Inflammatory macrophage (primary cell): Measurements from ENCODE around the gene GIN1.
"Not testable (repeated sequence)": the region's sequence is repeated elsewhere in the genome, so short reads cannot be mapped to it uniquely, and the experiment has no call there.

Experiments used
- DNase-seq, 2 donors: peaks; one replicate each; pipeline ENCODE4 v3.0.0-alpha.2; 2020 to 2022
- total RNA-seq, 18 experiments: gene quantifications; one replicate each; lab custom pipeline; 2026; ENCODE audit warnings: mixed read lengths in 6 of 18, inconsistent platforms in 2 of 18; lab: John Stamatoyannopoulos, UW

GIN1 gene
- total RNA-seq = 4.1 to 12.4 (median 8.7) reads per million in 18 experiments

DNA sequence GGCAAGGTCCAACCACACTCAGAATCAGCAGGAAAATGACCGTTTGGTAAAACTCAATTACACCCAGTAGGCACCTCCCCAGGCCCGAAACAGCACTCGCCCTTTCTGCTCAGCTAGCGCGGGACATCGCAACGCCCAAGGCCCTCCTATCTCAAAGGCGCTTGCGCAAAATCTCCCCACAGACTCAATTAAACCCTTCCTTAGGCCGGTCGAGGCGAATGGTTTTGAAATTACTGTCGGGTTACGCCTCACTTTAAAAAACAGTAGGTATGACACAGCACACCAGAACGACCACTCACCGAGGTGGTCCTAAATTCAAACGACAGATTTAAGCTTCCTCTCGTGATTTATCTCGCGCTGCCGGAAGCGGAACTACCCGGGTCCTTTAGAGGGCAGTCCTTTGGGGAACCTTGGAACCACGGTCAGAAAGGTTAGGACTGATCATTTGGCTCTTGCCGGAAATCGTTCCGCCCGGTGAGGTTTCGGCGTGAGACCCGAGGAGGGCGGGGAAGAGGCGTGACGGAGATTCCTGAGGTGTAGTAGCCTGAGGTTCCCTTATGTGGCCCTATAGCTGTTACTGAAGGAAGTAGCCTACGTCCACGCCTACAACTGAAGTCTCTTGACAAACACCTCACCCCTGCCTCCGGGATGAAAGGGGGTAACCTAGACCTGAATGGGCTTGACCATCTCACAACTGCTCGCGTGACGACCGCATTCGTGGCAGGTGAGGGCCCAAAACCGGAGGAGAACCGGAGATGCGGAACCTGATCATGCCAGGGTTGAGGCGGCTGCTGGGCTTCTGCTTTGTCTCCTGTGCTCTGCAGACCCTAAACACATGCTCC lies at the start of gene GIN1, which contains the start of gene PPIP5K2:
Gene GIN1, minus strand, starts transcription at position 374 of the 842 bp plus-strand sequence. CDS start 11,431 bp downstream, outside the sequence.
Gene PPIP5K2, plus strand, starts transcription at position 537 of the 842 bp plus-strand sequence. CDS start 9,289 bp downstream, outside the sequence.
- DNase-seq = peak; percentile 99

DNA sequence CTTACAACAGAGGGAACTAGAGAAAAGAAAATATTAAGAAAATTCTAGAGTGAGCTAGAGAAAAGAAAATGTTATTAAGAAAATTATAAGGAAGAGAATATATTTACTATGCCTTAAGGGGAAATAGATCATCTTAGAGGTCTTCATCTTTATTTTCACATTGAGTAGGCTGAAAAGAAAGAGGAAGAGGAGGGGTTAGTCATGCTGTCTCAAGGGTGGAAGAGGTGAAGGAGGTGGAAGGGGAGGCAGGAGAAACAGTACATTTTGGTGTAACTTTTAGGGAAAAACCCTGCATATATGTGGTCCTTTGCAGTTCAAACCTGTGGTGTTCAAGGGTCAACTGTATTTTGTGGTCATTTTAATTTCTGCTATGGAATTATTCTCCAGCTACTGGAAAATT lies 46.8 kb upstream of the GIN1 start:
- DNase-seq = peak; percentile 30 to 59

DNA sequence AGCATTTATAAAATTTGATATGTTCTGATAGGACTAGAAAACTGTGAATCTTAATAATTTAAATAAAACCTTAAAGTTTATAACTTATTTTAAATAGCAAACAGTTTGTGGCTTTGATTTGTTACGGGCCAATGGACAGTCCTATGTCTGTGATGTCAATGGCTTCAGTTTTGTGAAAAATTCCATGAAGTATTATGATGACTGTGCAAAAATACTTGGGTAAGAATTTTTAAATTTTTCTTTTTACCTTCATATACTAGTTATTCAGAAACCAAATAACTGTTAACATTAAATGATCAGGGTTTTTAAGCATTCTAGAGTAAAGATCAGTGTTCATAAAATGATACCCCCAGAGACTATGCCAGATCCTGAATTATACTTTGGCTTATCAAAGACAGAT lies 31.2 kb upstream of the GIN1 start:
- no peak for DNase-seq

DNA sequence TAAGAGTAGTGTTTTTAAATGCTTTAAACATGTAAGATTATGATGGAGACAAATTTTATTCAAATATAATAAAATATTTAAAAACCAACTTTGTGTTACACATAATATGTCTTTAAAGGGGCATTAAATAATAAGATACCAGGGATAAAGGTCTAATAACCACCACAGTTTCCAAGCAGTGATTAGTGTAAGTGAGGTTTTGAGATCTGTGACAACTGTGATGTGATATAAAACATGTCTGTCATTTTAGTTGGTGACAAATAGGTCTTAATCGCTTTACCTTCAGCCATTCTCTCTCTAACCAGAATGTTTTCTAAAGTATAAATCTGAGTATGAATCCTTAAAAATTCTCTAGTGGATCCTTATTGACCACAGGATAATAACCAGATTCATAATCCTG lies 28.3 kb upstream of the GIN1 start:
- no peak for DNase-seq

DNA sequence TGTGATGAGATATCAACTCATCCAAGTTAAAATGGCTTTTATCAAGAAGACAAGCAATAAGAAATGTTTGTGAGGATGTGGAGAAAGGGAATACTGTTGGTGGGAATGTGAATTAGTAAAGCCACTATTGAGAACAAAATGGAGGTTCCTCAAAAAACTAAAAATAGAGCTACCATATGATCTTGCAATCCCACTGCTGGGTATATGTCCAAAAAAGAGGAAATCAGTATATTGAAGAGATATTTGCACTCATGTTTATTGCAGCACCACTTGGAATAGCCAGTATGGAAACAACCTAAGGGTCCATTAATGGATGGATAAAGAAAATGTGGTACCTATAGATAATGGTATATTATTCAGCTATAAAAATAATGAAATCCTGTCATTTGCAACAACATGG lies 25.3 kb upstream of the GIN1 start:
- DNase-seq = peak; percentile 25 to 64

DNA sequence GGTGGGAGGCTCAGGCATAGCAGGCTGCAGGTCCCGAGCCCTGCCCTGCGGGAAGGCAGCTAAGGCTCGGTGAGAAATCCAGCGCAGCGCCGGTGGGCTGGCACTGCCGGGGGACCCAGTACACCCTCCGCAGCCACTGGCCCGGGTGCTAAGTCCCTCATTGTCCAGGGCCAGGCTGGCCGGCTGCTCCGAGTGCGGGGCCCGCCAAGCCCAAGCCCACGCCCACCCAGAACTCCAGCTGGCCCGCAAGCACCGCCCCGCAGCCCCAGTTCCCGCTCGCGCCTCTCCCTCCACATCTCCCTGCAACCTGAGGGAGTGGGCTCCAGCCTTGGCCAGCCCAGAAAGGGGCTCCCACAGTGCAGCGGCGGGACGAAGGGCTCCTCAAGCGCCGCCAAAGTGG lies 22.2 kb upstream of the GIN1 start:
- not testable (repeated sequence) for DNase-seq

GRCh38 chr5:103139264-103139865 lies 19.4 kb upstream of the GIN1 start:
- peak; percentile 79 to 81 for DNase-seq

GRCh38 chr5:103138202-103138690 lies 18.3 kb upstream of the GIN1 start:
- no peak for DNase-seq

- DNase-seq = no peak
Observed at GRCh38 chr5:103135461-103135860, 15.5 kb upstream of the GIN1 start.

GRCh38 chr5:103133231-103133630 lies 13.3 kb upstream of the GIN1 start:
- DNase-seq = no peak

DNA sequence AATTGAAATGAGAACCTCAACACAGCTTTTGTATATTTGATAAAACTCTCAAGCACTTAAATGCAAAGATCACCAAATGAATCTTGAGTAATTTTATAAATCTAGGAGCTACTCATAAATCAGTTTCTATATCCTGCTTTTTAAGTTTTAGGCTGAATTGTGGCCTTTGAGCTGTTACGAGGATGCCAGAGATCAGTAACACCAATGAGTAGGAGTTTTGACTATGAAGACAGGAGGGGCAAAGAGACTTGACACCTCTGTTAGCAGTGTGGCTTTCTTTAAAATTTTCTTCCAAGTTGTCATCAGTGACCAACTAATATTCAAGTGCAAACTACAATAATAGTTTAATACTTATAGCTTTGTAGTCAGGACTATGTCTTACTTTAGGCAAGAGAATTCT lies 12.7 kb upstream of the GIN1 start:
- DNase-seq = no peak

- DNase-seq = no peak
Observed at GRCh38 chr5:103128202-103128601, 8.3 kb upstream of the GIN1 start.

DNA sequence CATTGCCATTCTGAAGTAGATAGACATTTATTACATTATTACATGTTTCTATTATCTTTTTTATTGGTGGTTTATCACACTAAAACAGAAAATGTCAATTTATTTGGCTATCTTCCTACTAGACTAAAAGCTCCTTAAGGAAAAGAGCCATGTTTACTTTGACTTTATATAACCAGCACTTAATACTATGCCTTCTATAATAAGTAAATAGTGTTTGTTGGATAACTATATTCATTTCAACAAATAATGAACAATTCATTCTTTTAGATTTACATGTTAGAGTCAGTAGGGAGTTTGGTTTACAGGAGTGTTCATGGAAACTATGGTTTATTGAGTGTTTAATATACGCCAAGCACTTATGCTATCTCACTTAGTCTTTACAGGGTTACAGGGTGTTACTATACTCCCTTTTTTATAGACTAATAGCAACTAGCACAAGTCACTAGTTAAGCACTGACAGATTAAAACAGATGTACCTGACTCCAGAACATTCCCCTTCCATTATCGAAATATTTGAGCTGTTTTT lies 7.4 kb upstream of the GIN1 start:
- DNase-seq = no peak

- no peak for DNase-seq
Observed at GRCh38 chr5:103126557-103126956, 6.6 kb upstream of the GIN1 start.

- no peak for DNase-seq
Observed at GRCh38 chr5:103122242-103122641, 2.3 kb upstream of the GIN1 start.

DNA sequence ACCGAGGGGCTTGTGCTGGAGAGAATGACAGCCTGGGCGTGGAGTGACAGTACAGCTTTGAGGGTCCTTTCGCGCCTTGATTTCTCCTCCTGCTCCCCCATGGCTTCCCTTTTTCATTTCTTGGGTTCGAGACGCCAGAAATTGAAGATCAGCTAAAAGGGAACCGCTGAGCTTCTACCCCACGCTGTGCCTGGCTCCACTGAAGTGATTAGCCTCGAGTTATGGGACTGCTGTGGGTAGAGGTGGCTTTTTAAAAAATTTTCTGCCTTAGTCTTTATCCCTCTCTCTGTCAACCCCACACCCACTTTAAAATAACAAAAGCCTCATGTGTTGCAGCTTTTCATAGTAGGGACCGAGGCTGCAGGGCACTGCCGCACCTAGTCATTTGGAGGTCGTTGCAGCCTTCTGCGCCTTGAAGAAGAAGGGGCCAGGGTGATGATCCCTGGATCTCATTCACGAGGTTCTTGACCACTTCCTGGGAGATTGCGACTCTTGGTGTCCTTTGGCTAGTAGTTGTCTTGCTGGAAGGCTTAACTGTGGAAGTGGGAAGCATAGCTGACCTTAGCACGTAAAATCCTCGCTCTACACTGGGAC lies 766 bp upstream of the GIN1 start:
- peak; percentile 63 to 74 for DNase-seq

DNA sequence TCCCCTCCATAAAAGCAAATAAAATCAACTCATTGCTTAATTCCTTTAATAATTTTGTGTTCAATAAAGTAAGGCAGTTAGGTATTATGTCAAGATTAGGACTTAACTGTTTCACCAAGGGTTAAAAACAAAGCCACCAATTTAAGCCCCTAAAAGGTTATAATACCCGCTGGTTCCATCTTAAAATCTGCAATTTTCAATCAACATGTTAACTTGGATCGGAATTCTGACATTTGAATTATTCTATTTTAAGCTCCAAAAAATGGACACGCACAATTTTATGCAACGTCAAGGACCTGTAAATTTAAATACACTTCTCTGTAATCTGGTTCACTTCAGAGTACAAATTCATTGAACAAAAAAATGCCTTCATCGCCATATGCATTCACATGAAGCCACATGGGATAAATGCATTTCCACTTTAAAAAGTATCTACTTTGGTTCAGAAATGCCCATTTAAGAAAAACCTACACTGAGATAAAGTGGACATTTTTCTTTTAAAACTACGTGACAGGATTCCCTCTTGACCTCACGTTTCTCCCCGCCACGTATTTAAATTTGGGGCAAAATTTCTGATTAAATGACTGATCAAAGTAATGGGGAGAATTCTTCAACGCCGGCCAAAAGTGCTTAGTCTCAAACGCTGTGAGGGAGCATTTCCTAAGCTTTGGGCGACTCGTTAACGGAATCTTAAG lies 721 bp downstream of the GIN1 start:
- peak in 1 of 2 donors; percentile 52 for DNase-seq

DNA sequence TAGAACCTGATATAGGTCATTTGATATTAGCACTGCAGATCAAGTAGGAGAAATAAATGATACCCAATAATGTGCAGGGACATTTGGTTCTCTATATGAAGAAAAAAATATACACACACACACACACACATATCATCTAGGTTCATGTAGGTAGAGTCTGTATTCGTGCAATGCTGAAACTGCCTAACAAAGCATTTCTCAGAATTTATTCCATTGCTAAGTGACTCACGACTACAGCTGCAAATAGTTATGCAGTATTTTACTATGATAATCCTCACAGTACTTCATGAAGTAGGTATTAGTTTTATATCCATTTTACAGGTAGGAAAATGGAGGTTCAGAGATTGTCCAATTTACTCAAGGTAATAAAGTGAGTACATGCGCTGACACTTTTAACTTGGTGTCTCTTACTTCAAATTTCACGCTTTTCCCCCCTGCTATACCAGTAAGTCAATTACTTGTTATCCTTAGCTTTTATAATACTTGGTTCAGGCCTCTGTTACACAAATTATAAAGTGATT lies 2.4 kb downstream of the GIN1 start:
- no peak for DNase-seq

GRCh38 chr5:103114440-103114839 lies 5.5 kb downstream of the GIN1 start:
- DNase-seq = no peak

GRCh38 chr5:103112910-103113309 lies 7.0 kb downstream of the GIN1 start:
- DNase-seq = no peak

GRCh38 chr5:103111468-103111867 lies 8.5 kb downstream of the GIN1 start:
- DNase-seq = peak; percentile 15 to 47

- no peak for DNase-seq
Observed at GRCh38 chr5:103110403-103110802, 9.5 kb downstream of the GIN1 start.
